HG02970 (cell line): ENCODE results near the gene SKOR1.

Experiments used
- ATAC-seq: cut with Tn5 transposase; IDR thresholded peaks from one replicate; pipeline ENCODE4 v1.9.1; 2021; ENCODE audit warnings: mild to moderate bottlenecking, moderate library complexity, moderate number of reproducible peaks; ENCODE audit not compliant: unreplicated experiment, low FRiP score

The SKOR1 gene

DNA sequence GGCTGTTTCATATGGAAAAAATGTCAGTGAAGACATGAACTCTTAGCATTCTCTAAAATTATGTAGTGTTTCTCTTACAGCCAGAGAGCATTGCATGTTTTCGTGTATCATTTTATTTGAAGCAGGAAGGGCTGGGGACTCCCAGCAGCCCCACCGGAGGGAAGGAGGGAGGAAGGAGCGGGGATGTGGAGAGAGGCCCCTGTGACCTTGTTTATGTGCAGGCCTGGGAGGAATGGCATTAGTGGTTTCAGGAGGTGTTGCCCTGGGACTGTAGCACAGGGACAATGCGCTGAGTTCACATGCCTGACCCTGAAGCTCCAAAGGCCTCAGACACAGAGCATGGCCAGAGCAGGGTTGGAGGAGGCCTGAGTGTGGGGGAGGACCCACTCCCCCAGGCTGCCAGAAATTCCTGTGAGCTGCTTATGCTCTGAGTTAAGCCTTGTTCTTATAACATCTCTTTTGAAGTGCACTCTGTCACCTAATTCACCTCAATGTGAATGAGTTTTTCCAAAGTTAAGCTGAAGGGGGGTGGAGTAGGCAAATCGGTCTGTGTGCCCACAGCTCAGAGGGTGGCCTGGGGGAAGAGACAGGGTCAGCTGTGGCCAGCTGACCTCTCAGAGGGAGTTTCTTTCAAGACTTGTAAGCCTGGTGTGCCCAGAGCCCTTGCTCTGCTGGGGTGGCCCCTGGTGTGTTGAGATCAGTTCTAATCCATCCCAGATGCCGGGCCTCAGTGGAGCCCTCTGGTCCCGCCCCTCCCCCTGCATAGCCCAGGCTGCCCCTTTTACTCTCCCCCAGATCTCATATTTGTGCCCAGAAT lies 18.5 kb downstream of the SKOR1 start:
- ATAC-seq = no peak

DNA sequence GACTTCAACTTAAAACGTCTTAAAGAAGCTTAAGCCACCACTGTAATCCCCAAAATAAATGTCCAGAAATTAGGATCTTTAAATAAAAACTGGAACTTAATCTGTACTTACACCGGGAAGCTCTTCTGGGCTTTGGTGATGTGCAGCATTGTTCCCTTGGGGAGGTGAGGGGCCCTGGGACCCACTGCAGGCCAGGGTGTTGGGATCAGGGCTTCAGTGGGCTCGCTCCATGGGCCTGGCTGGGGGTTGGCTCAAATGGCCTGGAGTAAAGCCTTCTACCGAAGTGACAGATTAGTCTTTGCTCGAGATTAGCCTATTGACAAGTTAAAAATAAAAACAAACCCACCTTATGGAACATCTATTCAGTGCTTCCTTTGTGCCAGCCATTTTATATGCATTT lies 20.7 kb downstream of the SKOR1 start:
- ATAC-seq = no peak

DNA sequence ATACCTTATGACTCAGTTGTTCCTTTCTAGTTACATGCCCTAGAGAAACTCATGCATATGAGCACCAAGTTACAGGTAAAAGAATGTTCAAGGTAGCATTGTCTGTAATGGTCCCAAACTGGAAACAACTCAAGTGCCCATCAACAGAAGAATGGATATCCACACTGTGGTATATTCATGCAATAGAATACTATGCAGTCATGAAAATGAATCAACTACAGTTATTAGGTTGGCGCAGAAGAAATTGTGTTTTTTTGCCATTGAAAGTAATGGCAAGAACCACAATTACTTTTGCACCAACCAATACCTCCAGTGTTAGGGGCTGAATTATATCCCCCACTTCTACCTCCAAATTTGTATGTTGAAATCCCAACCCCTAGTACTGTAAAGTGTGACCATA lies 24.2 kb downstream of the SKOR1 start:
- no peak for ATAC-seq

DNA sequence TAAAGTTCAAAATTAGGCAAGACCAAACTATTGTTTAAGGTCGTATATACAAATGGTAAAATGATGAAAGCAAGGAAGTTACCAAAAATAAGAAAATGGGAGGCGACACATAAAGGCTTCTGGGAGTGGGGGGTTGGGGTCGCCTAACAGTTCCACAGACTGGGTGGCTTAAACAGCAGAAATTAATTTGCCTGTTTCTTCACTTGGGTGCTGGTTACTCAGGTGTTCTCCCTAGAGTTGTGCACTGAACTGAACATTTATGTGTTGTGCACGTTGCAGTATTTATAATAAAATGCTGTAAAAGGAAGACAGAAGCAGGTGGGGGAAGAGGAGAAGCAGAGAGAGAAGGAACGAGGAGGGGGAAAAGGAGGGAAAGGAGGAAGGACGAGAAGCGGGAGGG lies 25.0 kb downstream of the SKOR1 start:
- no peak for ATAC-seq

DNA sequence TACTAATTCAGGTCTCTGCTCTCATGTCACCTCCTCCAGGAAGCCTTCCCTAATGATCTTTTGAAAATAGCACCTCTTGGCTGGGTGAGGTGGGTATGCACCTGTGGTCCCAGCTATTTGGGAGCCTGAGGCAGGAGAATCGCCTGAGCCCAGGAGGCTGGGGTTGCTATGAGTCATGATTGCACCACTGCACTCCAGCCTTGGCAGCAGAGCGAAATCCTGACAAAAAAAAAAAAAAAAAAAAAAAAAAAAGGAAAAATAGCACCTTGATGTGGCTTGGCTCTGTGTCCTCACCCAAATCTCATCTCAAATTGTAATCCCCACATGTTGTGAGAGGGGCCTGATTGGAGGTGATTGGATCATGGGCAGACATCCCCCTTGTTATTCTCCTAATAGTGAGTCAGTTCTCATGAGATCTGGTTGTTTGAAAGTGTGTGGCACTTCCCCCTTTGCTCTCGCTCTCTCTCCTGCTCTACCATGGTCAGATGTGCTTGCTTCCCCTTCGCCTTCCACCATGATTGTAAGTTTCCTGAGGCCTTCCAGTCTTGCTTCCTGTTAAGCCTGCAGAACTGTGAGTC lies 25.8 kb downstream of the SKOR1 start:
- ATAC-seq = no peak

DNA sequence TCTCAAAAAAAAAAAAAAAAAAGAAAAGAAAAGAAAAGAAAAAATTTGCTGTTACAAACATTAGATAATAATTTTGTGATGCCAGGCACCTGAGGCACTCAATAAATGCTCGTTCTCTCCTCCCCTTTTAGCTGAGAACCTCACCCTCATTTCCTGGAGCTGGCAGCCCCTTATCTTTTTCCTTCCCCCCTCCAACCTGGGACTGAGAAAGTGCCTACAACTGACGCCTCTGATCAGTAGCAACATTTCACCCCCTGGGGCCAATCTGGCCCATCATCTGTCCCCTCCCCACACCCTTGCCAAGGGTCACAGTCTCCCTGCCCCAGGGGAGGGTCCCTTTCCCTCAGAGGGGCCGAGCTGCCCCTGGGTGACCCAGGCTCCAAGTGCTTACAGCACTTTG lies 27.1 kb downstream of the SKOR1 start:
- no peak for ATAC-seq

DNA sequence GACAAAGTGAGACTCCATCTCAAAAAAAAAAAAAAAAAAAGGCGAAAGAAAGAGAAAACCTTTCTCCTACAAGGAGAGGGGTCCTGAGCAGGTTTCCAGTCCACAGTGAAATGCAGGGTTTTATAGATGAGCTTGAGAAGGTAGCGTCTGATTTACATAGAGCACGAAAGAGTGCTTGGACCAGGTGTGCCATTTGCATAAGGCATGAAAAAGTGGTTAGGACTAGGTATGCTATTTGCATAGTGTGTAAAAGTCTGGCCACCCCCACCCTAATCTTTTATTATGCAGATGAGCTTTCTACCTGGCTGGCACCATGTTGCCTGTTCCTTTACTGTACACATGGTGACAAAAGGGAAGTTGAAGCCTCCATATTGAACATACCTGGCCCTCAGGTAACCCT lies 28.1 kb downstream of the SKOR1 start:
- no peak for ATAC-seq

DNA sequence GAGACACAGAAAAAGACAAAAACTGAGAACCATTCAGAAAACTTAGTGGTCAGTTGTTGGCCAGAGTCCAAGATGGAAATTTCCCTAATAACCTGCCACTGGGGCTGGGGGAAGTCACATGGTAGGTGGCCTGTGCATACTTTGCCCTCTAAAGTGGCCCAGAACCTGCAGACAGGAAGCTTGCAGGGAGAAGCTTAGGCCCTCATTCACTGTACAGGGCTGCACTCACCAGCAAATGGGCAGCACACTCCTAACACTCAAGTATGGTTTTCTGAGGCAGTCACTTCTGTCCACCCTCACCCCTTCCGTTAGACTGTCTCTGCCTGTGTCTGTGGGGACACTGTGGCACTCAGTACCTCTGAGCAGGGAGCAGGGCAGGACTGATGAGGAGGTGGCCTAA lies 29.0 kb downstream of the SKOR1 start:
- ATAC-seq = no peak

DNA sequence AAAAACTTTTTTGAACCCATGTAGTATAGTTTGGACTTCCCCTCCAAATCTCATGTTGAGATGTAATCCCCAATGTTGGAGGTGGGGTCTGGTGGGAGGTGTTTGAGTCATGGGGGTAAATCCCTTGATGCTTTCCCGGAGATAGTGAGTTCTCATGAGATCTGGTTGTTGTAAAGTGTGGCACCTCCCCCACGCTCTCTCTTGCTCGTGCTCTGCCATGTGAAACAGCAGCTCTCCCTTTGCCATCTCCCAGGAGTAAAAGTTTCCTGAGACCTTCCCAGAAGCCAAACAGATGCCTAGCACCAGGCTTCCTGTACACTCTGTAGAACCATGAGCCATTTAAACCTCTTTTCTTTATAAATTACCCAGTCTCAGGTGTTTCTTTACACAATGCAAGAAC lies 30.5 kb downstream of the SKOR1 start:
- ATAC-seq = no peak

DNA sequence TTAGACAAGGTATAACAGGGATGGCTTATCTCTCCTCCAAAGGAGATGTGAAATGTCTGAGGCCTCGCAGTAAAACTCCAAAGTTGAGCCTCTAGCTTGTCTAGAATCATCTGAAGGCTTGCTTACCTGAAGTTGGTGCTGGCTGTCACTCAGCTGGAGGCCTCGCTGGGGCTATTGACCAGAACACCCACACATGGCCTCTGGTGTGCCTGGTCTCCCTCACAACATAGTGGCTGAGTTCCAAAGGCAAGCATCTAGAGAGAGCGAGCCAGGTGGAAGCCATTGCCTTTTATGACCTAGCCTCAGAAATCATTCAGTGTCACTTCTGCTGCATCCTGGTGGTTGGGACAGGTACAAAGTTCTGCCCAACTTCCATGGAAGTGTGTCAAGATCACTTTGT lies 31.9 kb downstream of the SKOR1 start:
- no peak for ATAC-seq

DNA sequence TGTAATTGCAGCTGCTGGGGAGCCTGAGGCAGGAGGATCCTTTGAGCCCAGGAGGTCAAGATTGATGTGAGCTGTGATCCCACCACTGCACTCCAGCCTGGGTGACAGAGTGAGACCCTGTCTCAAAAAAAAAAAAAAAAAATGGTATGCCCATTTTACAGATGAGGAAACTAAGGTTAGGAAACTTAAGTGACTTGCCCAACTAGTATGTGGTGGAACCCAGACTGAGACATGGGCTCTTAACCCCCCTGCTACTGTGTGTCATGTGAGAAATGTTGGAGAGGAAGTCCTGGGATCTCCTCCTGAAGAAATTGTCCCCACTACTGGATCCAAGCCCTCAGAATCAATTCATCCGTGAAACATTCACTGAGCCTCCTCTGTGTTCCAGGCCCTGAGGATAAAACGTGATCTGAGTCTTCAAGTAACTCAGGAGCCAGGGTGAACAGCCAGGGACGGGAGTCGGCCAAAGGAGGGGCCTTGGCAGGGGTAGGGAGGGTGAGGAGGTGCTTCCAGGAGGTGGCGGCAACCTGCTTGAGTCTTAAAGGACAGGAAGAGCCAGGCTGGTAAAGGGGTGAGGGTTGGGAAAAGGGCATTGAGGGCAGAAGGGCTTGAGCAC lies 34.1 kb downstream of the SKOR1 start:
- no peak for ATAC-seq

DNA sequence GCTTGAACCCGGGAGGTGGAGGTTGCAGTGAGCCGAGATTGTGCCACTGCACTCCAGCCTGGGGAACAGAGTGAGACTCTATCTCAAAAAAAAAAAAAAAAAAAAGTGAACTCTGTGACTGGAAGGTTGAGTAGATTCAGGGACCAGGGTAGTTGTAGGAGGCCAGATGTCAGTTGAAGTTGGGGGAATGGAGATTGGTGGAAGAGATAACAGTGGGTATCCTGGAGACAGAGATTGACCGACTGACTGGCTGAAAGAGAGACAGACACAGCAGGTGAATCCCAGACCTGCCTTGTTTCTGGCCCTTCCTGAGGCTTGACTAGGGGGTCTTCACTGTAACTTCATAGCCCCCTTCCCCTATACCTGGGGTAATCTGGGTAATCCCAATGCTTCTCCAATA lies 36.7 kb downstream of the SKOR1 start:
- no peak for ATAC-seq

DNA sequence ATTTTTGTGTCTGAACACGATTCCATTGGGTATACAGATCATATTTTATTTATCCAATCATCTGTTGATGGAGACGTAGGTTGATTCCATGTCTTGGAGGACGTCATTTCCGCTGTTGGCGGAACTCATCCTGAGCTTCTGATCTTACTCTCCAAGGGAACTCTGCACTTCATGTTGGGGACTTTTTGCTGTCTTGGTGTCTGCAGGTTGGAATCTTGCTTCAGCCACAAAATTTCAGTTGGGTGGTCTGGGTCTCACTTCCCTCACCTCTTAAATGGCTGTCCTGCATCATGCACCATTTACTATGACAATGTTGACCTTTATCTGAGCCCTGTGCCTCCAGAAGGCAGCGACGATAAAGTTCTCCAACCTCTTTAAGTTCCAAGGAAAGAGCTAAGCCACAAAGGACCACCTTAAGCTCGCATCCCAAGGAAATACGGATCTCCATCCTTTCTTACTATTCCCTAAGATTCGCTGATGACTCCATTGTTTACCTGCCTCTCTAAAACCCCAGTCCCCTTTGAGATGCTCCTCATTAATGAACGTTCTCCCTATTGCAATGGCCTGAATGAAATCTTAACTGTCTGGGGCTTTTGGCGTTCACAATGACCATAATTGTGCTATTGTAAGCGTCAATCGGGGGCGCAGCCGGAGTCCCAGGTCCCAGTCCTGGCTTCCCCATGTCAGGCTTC lies 37.6 kb downstream of the SKOR1 start:
- no peak for ATAC-seq

DNA sequence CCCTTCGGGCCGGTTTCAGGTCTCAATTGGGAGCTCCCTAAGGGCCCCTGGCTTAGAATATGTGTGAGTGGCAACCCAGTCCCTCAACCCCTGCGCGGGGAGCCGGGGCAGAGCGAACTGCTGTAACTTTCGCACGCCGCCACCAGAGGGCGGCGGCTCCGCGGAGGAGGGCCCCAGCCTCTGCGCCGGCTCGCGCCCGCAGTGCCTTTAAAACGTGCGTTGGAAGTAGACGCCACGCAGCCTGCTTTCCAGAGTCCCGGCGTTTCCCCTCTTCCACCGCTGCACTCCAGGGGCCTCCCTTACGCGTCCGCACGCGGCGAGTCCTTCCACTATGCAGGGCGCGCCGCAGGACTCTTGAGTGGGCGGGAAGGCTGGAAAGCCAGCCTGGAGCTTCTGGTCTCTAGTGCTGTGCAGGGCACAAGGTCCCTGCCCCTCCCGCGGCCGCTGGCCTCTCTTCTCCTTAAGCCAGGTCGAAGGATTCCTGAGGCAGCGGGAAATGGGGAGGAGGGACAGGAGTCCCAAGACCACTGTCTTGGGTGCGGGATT lies 38.2 kb downstream of the SKOR1 start:
- ATAC-seq = peak; percentile 80

DNA sequence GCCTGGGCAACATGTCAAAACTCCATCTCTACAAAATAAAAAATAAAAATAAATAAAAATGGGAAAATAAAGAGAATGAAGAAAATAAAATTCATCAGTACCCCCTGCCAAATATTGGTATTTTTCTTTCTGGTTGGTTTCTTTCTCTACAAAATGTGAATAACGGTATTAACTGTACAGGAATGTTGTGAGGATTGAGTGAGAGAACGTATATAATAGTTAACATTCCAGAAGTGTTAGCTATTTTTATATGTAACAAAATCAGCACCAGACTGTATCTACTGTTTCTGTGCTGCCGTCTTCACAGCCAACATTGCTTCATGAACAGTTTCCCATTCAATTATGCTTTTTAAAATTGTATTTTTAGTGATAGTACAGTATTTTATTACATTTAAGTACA lies 40.0 kb downstream of the SKOR1 start:
- ATAC-seq = no peak

DNA sequence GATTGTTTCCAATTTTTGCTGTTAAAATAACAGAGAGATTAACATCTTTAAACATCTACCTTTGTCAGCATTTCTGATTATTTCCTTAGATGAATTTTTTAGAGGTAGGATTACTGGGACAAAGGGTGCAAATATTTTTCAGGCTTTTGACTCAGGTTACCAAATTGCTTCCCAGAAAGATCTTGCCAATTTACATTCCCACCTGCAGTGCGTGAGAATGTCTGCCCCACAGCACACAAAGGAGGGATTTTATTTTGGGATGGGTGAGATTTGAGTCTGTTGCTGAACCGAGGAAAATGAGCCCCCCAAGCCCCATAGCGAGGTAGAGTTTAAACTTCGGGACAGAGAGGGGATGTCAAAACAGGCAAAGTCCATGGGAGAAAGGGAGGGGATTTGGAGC lies 40.5 kb downstream of the SKOR1 start:
- ATAC-seq = no peak

DNA sequence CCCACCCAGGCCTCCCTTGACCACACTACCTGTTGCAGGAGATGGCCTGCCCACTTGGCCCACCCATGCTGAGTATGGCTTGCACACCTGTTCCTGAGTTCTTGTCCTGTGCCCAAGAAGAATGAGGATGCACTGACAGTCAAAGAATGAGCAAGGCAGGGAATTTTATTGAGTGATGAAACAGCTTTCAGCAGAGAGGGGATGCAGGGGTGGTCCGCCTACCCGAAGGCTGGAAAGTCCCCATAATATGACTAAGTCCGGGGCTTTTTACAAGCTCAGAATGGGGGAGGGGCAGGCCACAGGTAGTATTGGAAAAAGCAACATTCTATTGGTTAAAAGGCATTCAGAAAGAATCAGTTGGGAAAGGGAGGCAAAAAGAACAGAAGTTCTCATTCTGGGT lies 44.4 kb downstream of the SKOR1 start:
- no peak for ATAC-seq

DNA sequence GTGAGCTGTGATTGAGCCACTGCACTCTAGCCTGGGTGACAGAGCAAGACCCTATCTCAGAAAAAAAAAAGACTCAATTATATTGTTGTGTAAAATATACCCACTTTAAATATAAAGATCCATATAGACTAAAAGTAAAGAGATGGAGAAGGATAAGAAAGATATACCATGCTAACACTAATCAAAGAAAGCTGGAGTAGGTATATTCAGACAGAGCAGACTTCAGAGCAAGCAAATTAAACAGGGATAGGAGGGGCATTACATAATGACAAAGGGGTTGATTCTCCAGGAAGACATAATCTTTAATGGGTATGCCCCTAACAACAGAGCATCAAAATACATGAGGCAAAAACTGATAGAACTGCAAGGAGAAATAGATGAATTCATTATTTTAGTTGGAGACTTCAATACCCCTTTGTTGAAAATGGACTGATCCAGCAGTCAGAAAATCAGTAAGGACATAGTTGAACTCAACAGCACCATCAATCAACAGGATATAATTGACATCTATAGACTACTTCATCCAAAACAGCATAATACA lies 45.6 kb downstream of the SKOR1 start:
- no peak for ATAC-seq

DNA sequence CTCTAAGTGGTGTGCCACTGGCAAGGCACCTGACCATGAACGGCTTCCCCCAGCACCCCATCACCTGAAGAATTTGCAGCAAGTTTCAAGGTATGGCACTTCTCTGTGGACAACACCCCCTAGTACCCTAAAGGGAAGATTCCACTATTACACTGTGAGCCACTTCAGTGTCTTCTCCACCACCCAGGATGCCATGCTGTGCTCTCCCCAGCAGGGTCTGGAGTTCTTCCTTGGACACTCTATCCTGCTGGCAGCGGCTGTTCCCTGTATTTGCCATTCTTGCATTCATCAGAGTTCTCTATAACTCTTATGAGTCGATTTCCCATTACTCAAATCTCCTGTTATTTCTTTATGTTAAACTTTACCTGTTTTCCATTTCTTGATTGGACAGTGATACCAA lies 48.5 kb downstream of the SKOR1 start:
- ATAC-seq = no peak

DNA sequence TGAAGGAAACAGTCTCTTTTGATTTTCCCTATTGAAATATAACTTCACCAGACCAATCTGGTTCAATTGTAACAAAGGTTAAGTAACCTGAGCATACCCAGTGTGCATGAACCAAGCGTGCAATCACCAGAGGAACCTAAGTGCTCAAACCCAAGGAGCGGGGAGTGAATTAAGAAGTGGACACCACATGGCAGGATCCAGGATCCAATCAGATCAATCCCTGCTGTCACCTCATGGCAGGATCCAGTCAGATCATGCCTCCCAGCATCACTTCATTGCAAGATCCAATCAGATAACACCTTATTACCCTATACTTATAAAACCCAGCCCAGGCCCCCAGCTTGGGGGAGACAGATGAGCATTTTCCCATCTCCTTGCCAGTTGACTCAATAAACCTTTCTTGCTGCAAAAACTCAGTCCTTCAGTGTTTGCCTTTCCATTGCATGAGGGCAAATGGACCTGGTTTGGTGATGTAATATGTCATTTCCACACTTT lies 53.5 kb downstream of the SKOR1 start:
- no peak for ATAC-seq
